ENCODE results near the gene INS. TPM values are rescaled to one million over a fixed set of nuclear protein-coding genes. Genes with fewer than 3 reads are reported as not detected.

The INS gene
- total RNA-seq, 6 experiments from 2014 or later = not detected

DNA sequence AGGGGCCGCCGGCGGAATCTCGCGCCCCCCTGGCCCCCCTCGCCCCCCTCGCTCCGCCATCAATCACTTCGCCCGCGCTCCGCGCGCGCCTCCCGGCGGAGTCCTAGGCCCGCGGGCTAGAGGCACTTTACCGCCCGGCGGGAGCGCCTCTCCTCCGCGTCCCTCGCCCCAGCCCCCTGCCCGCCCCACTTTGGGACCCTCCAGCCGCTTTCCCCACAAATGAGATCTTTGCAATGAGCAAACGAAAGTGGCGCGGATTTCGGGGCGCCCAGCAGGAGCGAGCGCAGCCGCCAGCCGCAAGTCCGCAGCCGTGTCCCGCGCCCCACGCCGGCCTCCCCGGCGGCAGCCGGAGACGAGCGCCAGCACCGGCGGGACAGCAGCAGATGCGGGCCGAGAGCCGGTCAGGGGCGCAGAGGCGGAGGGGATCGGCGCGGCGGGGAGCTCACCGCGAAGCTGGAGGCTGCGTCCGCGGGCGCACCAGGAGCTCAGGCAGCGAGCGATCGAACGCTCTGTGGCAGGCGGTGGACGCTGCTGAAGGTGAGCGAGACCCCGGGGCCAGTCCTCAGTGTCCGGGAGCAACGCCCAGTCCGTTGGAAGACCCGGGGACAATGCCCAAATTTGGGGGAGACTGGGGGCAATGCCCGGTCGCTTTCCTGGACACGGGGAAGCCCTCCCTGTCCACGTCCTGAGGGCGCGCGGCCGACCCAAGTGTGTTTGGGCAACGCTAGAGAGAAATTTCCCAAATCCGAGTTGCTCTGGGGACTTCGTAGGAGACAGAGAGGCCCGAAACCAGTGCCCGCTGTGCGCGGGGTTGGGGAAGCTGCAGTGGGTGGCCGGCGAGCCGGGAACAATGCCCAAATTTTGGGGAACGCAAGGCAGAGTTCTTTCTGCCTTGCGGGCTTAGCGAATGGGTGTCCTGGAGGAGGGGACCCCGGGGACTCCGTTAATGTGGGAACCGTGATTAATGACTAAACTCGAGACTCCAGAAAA lies 20.3 kb downstream of the INS start:
- Mint-ChIP-seq H3K27ac (no peak overlapping the region), H3K4me3 (no peak overlapping the region), H3K4me1 (ENCODE audit: low read depth) (peaks cover 15% of the 10 kb centered on the region), H3K27me3 (ENCODE audit: insufficient read depth) (peaks cover 56% of the 10 kb centered on the region), H3K36me3 (ENCODE audit: low read depth) (no peaks in the 10 kb centered on the region), H3K9me3 (no peaks in the 10 kb centered on the region)
- TF ChIP-seq, protein P1, sequence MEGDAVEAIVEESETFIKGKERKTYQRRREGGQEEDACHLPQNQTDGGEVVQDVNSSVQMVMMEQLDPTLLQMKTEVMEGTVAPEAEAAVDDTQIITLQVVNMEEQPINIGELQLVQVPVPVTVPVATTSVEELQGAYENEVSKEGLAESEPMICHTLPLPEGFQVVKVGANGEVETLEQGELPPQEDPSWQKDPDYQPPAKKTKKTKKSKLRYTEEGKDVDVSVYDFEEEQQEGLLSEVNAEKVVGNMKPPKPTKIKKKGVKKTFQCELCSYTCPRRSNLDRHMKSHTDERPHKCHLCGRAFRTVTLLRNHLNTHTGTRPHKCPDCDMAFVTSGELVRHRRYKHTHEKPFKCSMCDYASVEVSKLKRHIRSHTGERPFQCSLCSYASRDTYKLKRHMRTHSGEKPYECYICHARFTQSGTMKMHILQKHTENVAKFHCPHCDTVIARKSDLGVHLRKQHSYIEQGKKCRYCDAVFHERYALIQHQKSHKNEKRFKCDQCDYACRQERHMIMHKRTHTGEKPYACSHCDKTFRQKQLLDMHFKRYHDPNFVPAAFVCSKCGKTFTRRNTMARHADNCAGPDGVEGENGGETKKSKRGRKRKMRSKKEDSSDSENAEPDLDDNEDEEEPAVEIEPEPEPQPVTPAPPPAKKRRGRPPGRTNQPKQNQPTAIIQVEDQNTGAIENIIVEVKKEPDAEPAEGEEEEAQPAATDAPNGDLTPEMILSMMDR (IDR thresholded peaks at IDR 0.05) = no peak
- DNase-seq = no peak

DNA sequence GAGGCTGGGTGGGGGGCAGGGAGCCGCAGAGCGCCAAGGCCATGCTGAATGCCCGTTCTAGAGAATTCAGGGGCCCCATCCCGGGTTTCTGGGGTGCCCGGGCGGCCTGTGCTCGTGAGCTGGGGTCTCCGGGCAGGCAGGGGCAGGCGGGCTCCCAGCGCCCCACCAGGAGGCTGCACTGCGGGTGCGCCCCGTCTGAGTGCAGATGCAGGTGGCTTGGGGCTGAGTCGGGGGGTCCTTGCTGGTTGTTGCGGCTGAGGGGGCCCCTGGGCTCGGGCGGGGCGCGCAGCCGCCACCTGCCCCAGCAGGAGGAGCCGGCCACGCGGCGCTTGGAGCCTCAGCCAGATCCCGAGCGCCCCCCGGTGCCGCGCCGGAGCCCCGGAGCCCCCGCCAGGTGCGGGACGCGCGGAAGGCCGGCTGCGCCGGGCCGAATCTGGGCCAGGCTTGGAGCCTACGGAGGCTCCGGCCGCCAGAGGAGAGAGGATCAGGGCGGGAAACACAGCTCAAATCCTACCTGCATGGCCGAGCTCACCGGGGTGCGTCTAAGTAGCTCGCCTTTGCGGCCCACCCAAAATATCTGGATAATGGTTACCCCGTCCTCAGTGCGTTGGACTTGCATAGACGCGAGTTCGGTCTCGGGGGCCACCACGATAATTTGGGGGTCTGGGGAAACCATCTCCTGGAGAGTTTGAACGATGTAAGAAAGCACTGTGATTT lies 21.2 kb downstream of the INS start:
- Mint-ChIP-seq H3K27me3 (ENCODE audit: insufficient read depth) (peaks cover 50% of the 10 kb centered on the region), H3K27ac (no peak overlapping the region), H3K4me3 (no peak overlapping the region), H3K36me3 (ENCODE audit: low read depth) (no peaks in the 10 kb centered on the region), H3K4me1 (ENCODE audit: low read depth) (peaks cover 15% of the 10 kb centered on the region), H3K9me3 (no peaks in the 10 kb centered on the region)
- TF ChIP-seq, protein P1 (IDR thresholded peaks at IDR 0.05) = no peak
- DNase-seq = no peak

DNA sequence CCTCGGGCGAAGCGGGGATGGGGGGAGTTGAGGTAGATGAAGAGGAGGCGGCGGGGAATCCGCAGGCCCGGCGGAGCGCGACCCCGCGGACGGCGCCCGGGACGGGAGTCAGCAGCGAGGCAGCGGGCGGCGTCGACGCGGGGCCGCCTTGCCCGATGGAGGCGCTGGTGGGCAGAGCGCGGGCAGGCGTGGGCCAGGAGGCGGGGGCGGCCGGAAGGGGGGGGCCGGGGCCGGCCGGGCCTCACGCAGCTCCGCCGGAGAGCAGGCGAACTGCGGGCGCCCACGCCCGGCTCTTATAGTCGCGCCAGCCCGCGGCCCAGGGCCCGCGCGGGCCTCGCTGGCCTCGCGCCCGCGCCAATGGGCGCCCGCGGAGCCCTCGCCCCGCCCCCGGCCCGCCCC lies 21.9 kb downstream of the INS start, which contains the start of gene IGF2:
Gene IGF2 (minus strand): TSS at position 267 of the 399 bp plus-strand sequence. CDS start 3,866 bp downstream, outside the sequence.
- peaks cover 15% of the 10 kb centered on the region for H3K4me1 Mint-ChIP-seq (ENCODE audit: low read depth)
- no peak for DNase-seq
- H3K36me3 Mint-ChIP-seq (ENCODE audit: low read depth) = no peaks in the 10 kb centered on the region
- TF ChIP-seq, protein P1 (IDR thresholded peaks at IDR 0.05) = no peak
- H3K9me3 Mint-ChIP-seq = no peaks in the 10 kb centered on the region
- H3K4me3 Mint-ChIP-seq = peak within 1 kb of the TSS; percentile 62; the same call in 1 of the 2 replicates
- no peak within 1 kb of the TSS for H3K27ac Mint-ChIP-seq
- peaks cover 48% of the 10 kb centered on the region for H3K27me3 Mint-ChIP-seq (ENCODE audit: insufficient read depth)

DNA sequence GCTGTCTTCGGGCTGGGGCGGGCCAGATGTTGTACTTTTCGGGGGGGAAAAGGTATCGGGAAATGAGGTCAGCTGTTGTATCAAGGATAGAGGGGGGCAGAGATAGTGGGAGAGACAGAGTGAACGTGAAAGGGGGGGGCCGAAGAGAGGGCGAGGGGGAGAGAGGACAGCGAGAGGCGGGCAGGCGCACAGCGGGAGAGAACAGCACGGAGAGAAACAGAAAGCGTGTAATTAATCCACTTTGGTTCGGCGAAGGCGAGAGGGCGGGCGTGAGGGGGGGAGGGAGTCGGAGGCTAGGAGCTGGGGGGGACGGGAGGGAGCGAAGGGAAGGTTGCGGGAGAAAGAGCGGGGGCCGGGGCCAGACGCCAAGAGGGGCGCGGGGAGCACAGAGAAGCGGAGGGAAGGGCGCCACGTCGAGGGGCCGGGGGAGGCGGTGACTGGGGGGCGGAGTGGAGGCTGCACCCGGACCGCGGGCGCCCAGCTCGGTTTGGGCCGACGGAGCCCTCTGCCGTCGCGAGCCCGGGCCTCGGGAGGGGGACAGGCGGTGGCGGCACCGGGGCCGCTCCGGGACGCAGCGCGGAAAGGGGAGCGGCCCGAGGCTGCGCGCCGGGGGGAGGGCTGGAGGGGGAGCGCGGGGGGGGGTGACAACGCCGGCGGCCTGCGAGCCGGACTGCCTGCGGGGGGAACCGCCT lies 22.4 kb downstream of the INS start:
- Mint-ChIP-seq H3K27ac (no peak overlapping the region), H3K27me3 (ENCODE audit: insufficient read depth) (peaks cover 50% of the 10 kb centered on the region), H3K4me3 (peak overlapping the region; percentile 62; the same call in 1 of the 2 replicates), H3K9me3 (no peaks in the 10 kb centered on the region), H3K4me1 (ENCODE audit: low read depth) (peaks cover 15% of the 10 kb centered on the region), H3K36me3 (ENCODE audit: low read depth) (no peaks in the 10 kb centered on the region)
- TF ChIP-seq, protein P1 (IDR thresholded peaks at IDR 0.05) = no peak
- DNase-seq = no peak

DNA sequence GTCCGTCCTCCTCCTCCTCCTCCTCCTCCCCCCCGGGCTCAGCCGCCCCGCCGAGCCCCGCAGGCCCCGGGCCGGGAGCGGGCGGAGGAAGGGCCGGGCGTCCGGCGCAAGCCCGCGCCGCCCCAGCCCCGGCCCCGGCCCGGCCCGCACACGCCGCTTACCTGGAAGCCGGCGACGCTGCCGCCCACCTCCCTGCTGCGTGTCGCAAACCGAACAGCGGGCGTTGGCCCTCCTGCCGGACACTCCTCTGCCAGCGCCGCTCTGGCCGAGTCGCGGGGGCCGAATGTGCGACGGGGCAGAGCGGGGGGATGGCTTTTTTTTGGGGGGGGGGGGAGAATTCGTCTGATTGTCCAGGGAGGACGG lies 23.0 kb downstream of the INS start:
- Mint-ChIP-seq H3K4me3 (peak overlapping the region; percentile 62; the same call in 1 of the 2 replicates), H3K4me1 (ENCODE audit: low read depth) (peaks cover 13% of the 10 kb centered on the region), H3K36me3 (ENCODE audit: low read depth) (no peaks in the 10 kb centered on the region), H3K27me3 (ENCODE audit: insufficient read depth) (peaks cover 51% of the 10 kb centered on the region), H3K27ac (no peak overlapping the region), H3K9me3 (no peaks in the 10 kb centered on the region)
- TF ChIP-seq, protein P1 (IDR thresholded peaks at IDR 0.05) = no peak
- no peak for DNase-seq

All from HFFc6 (cell line).